ENCODE results near the gene MDFI.

MDFI gene

DNA sequence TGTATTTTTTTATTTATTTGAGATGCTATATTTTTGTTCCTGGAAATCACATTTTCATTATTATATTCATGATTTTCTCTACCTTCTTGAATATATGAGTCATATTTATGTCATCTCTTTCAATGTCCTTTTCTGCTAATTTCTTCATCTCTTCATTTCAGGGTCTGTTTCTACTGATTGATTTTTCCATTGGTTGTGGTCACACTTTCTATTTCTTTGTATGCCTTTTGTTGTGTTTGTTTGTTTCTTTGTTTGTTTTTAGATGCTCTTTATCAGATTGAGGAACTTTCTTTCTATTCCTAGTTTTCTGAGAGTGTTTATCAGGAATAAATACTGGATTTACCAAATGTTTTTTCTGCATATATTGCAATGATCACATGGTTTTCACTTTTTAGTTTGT is 16.9 kb upstream of the MDFI start:
- H3K27me3 Mint-ChIP-seq: peaks cover 8% of the 10 kb centered on the region
- H3K9me3 Mint-ChIP-seq: peaks cover 13% of the 10 kb centered on the region
- peaks cover 6% of the 10 kb centered on the region for H3K36me3 Mint-ChIP-seq
- no peak overlapping the region for H3K4me3 Mint-ChIP-seq
- H3K4me1 Mint-ChIP-seq: peaks cover 12% of the 10 kb centered on the region
- H3K27ac Mint-ChIP-seq: no peak overlapping the region

DNA sequence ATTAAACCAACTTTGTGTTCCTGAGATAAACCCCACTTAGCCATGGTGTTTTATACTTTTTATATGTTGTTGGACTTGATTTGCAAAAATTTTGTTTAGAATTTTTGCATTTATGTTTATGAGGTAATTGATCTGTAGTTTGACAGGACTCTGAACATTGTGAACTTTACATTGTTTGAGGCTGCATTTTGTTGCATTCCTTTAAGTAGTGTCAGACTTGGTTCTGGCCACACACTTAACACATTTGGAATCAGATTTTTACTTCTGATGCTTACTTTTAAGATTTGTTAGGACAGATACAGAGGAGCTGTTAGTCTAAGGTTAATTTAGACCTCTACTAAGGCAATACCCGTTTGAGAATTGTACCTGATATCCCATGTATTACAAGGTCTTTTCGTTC is 16.5 kb upstream of the MDFI start:
- Mint-ChIP-seq H3K27ac (no peak overlapping the region), H3K27me3 (peaks cover 8% of the 10 kb centered on the region), H3K4me1 (peaks cover 12% of the 10 kb centered on the region), H3K4me3 (no peak overlapping the region), H3K36me3 (peaks cover 6% of the 10 kb centered on the region), H3K9me3 (peaks cover 13% of the 10 kb centered on the region)

DNA sequence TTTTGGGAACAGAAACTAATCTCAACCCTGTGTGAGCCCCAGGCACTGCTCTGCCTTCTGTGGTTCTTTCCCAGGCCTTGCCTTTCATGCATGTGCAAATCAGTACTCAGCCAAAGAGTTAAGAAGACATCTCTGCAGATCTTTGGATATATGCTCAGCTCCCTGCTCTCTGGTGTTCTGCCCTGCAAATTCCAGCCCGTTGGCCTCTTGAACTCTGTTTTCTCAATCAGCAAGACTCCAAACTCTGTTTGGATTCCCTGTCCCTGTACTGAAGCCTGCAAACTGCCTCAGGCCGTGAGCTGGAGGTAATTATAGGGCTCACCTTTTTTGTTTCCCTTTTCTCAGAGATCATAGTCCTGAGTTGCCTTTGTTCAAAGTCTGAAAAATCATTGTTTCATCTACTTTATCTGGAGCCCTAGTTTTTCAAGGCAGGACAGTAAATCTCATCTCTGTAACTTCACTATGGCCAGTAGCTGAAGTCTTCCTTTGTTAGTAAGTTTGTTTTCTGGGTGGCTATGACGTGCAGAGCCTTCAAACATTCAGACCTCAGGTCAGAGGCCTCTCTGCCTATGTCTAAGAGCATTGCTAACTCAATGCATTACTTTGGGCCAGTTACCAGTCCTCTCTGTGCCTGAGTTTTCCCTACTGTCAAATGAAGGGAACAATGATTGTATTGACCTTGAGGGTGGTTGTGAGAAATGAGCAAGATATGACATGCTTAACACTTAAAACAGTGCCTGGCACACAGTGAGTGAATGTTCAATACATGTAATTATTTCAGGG is 15.9 kb upstream of the MDFI start:
- H3K27me3 Mint-ChIP-seq: peaks cover 8% of the 10 kb centered on the region
- H3K27ac Mint-ChIP-seq: no peak overlapping the region
- H3K4me1 Mint-ChIP-seq: peaks cover 12% of the 10 kb centered on the region
- H3K4me3 Mint-ChIP-seq: no peak overlapping the region
- peaks cover 6% of the 10 kb centered on the region for H3K36me3 Mint-ChIP-seq
- peaks cover 13% of the 10 kb centered on the region for H3K9me3 Mint-ChIP-seq

- Mint-ChIP-seq H3K27me3 (peaks cover 8% of the 10 kb centered on the region), H3K27ac (no peak overlapping the region), H3K9me3 (peaks cover 13% of the 10 kb centered on the region), H3K4me1 (peaks cover 12% of the 10 kb centered on the region), H3K4me3 (no peak overlapping the region), H3K36me3 (peaks cover 6% of the 10 kb centered on the region)
Observed at GRCh38 chr6:41623330-41623729, 14.9 kb upstream of the MDFI start.

- H3K27me3 Mint-ChIP-seq: peaks cover 7% of the 10 kb centered on the region
- H3K4me3 Mint-ChIP-seq: no peak overlapping the region
- peaks cover 12% of the 10 kb centered on the region for H3K4me1 Mint-ChIP-seq
- peaks cover 13% of the 10 kb centered on the region for H3K9me3 Mint-ChIP-seq
- H3K36me3 Mint-ChIP-seq: peaks cover 6% of the 10 kb centered on the region
- H3K27ac Mint-ChIP-seq: no peak overlapping the region
Observed at GRCh38 chr6:41624621-41625380, 13.5 kb upstream of the MDFI start.

GRCh38 chr6:41625442-41625841 is 12.8 kb upstream of the MDFI start:
- Mint-ChIP-seq H3K27me3 (peaks cover 7% of the 10 kb centered on the region), H3K4me3 (no peak overlapping the region), H3K4me1 (peaks cover 12% of the 10 kb centered on the region), H3K36me3 (peaks cover 6% of the 10 kb centered on the region), H3K9me3 (peaks cover 13% of the 10 kb centered on the region), H3K27ac (peak overlapping the region; percentile 60)

GRCh38 chr6:41626022-41626421 is 12.2 kb upstream of the MDFI start:
- Mint-ChIP-seq H3K27ac (no peak overlapping the region), H3K27me3 (peaks cover 7% of the 10 kb centered on the region), H3K4me3 (no peak overlapping the region), H3K9me3 (peaks cover 13% of the 10 kb centered on the region), H3K36me3 (peaks cover 6% of the 10 kb centered on the region), H3K4me1 (peaks cover 12% of the 10 kb centered on the region)

- H3K36me3 Mint-ChIP-seq: peaks cover 4% of the 10 kb centered on the region
- H3K9me3 Mint-ChIP-seq: peaks cover 7% of the 10 kb centered on the region
- H3K4me1 Mint-ChIP-seq: peaks cover 12% of the 10 kb centered on the region
- H3K27me3 Mint-ChIP-seq: peaks cover 7% of the 10 kb centered on the region
- H3K27ac Mint-ChIP-seq: no peak overlapping the region
- H3K4me3 Mint-ChIP-seq: no peak overlapping the region
Observed at GRCh38 chr6:41626917-41627316, 11.4 kb upstream of the MDFI start.

GRCh38 chr6:41629128-41629527 is 9.1 kb upstream of the MDFI start:
- Mint-ChIP-seq H3K9me3 (peaks cover 7% of the 10 kb centered on the region), H3K27me3 (peaks cover 3% of the 10 kb centered on the region), H3K27ac (no peak overlapping the region), H3K4me3 (no peak overlapping the region), H3K4me1 (peaks cover 12% of the 10 kb centered on the region), H3K36me3 (no peaks in the 10 kb centered on the region)

DNA sequence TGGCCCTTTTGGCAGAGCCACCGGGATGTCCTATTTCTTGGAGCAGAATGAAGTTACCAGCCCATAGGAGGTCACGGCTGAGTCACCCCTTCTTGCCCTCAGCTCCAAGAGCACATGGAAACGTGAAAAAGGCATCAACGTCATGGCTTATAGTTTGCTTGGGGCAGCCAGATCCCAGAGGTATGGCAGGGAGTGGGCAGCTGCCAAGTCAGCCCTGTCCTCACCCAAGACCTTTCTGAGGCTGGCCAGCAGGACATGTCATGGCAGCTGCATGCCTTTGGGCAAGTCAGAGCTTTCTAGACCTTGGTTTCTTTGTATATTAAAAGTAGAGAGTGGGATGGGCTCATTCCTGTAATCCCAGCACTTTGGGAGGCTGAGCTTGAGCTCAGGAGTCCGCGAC is 8.2 kb upstream of the MDFI start:
- Mint-ChIP-seq H3K9me3 (peaks cover 7% of the 10 kb centered on the region), H3K27me3 (peaks cover 3% of the 10 kb centered on the region), H3K4me1 (peaks cover 9% of the 10 kb centered on the region), H3K36me3 (no peaks in the 10 kb centered on the region), H3K27ac (no peak overlapping the region), H3K4me3 (no peak overlapping the region)

DNA sequence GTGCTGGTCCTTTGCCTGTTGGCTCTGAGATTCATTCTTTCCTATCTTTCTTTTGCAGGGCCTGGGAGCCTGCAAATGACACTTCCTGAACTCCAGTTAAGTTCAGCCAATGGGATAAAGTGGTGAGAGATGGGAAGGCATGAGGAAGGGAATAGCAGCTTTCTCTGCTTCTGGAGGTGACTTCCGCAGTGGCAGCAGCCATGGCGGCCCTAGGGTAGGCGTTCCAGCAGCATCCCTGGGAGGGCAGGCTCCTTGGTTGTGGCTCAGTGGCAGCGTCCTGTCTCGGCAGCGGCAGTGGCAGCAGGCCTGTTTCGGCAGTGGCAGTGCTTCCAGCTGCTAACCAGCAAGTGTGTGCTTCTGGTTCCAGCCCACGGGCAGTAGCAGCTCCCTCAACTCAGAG is 7.3 kb upstream of the MDFI start:
- Mint-ChIP-seq H3K9me3 (peaks cover under 1% of the 10 kb centered on the region), H3K27me3 (peaks cover 8% of the 10 kb centered on the region), H3K27ac (no peak overlapping the region), H3K4me3 (no peak overlapping the region), H3K4me1 (peaks cover under 1% of the 10 kb centered on the region), H3K36me3 (no peaks in the 10 kb centered on the region)

GRCh38 chr6:41633056-41633634 is 5.1 kb upstream of the MDFI start:
- H3K9me3 Mint-ChIP-seq: no peaks in the 10 kb centered on the region
- peaks cover 17% of the 10 kb centered on the region for H3K27me3 Mint-ChIP-seq
- no peak overlapping the region for H3K27ac Mint-ChIP-seq
- no peaks in the 10 kb centered on the region for H3K36me3 Mint-ChIP-seq
- no peak overlapping the region for H3K4me3 Mint-ChIP-seq
- peaks cover 5% of the 10 kb centered on the region for H3K4me1 Mint-ChIP-seq

DNA sequence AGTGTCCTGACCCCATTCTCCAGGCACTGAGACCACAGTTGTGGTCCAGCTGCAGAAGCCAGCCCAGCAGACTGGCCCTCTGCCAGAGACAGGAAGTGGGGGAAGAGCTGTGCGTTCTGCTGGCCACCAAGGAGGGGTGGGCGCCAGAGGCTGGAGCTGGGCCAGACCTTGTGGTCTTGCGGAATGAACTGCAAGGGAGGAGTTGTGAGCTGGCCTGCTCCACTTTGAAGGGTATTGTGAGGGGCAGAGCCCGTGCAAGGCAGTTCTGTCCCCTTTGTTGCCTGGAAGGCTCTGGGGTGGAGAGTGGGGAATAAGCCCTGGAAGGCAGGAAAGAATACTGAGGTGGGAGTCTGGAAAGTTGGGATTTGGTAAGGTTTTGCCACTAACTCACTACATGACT is 3.6 kb upstream of the MDFI start:
- Mint-ChIP-seq H3K36me3 (no peaks in the 10 kb centered on the region), H3K27ac (no peak overlapping the region), H3K9me3 (no peaks in the 10 kb centered on the region), H3K27me3 (peaks cover 22% of the 10 kb centered on the region), H3K4me3 (no peak overlapping the region), H3K4me1 (peaks cover 9% of the 10 kb centered on the region)

GRCh38 chr6:41635365-41635764 is 2.9 kb upstream of the MDFI start:
- peaks cover 11% of the 10 kb centered on the region for H3K4me1 Mint-ChIP-seq
- H3K9me3 Mint-ChIP-seq: no peaks in the 10 kb centered on the region
- H3K36me3 Mint-ChIP-seq: no peaks in the 10 kb centered on the region
- peaks cover 27% of the 10 kb centered on the region for H3K27me3 Mint-ChIP-seq
- H3K27ac Mint-ChIP-seq: no peak overlapping the region
- no peak overlapping the region for H3K4me3 Mint-ChIP-seq

- H3K27ac Mint-ChIP-seq: no peak overlapping the region
- H3K36me3 Mint-ChIP-seq: no peaks in the 10 kb centered on the region
- H3K4me1 Mint-ChIP-seq: peaks cover 11% of the 10 kb centered on the region
- peaks cover 36% of the 10 kb centered on the region for H3K27me3 Mint-ChIP-seq
- H3K4me3 Mint-ChIP-seq: no peak overlapping the region
- H3K9me3 Mint-ChIP-seq: no peaks in the 10 kb centered on the region
Observed at GRCh38 chr6:41636833-41637193, 1.5 kb upstream of the MDFI start.
